ENCODE data around the gene DTWD2. TPM values are rescaled to one million over a fixed set of nuclear protein-coding genes. Genes with fewer than 3 reads are reported as not detected.
"Not testable (repeated sequence)": the region's sequence is repeated elsewhere in the genome, so short reads cannot be mapped to it uniquely, and the experiment has no call there.

The DTWD2 gene
- total and polyA plus RNA-seq, 2 experiments from 2014 or later: 4.1 to 15.4 TPM

DNA sequence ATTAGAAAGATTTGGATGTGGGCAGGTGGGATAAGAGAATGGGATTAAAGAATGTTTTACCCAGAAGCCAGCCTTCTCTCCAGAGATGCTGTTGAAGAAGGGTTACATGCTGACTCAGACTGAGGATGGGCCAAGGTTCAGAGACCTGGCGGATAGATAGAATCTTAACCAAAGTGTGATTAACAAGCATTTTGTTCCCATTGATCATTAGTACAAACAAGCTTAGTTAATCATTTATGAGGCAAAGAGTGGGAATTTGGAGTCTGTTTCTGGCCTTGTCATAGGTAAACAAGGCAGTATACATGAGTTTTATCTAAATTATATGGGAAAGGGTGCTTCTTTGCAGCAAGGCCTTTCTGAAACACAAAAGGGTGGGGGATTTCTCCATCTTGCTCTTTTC is 20.8 kb upstream of the DTWD2 start:
- Mint-ChIP-seq H3K9me3 (no peaks in the 10 kb centered on the region; the same call in 2 of the 3 replicates), H3K27me3 (ENCODE audit: insufficient read depth, low read depth, poor library complexity) (peaks cover 3% of the 10 kb centered on the region), H3K4me1 (no peaks in the 10 kb centered on the region), H3K36me3 (ENCODE audit: low read depth) (no peaks in the 10 kb centered on the region), H3K27ac (no peak overlapping the region), H3K4me3 (no peak overlapping the region)
- Histone ChIP-seq H3K27me3 (ENCODE audit: insufficient read depth) (no peaks in the 10 kb centered on the region), H3F3A (replicated peaks; ENCODE audit: low read depth) (no peaks in the 10 kb centered on the region), H3K4me2 (no peak overlapping the region), H3K4me1 (ENCODE audit: insufficient read depth) (no peaks in the 10 kb centered on the region), H3K4me3 (no peak overlapping the region), H3K27ac (ENCODE audit: low read depth) (no peak overlapping the region), H3K79me2 (replicated peaks; ENCODE audit: insufficient read depth) (no peaks in the 10 kb centered on the region), H3K9me2 (ENCODE audit: insufficient read depth) (peaks cover 4% of the 10 kb centered on the region; the same call in 1 of the 2 replicates), H4K20me1 (replicated peaks; ENCODE audit: insufficient read depth) (no peaks in the 10 kb centered on the region), H3K36me3 (ENCODE audit: insufficient read depth) (no peaks in the 10 kb centered on the region), H2AFZ (peak overlapping the region; percentile 63)
- DNase-seq (ENCODE audit: low spot score) (no peak), ATAC-seq (no peak)
- TF ChIP-seq ZNF114 (CRISPR knock-in tag; IDR thresholded peaks at IDR 0.05): no peak

DNA sequence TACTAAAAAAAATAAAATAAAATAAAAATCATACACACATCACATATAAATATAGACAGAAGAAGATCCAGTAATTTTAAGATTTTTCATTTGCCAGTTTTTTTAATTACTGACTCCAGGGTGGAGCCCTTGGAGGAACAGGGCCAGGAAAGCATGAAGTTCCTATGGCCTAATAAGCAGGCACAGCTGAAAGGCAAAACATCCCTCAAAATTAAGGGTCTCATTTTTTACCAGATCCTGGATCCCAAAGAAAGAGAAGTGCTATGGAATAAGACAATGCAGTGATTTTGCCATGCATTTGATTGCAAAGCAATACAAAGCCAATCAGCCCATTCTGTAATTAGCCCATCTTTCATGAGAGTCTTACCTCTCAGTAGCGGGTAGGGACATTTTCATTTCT is 11.3 kb upstream of the DTWD2 start:
- Mint-ChIP-seq H3K9me3 (peaks cover 70% of the 10 kb centered on the region), H3K4me1 (no peaks in the 10 kb centered on the region), H3K4me3 (no peak overlapping the region), H3K27ac (no peak overlapping the region), H3K36me3 (ENCODE audit: low read depth) (peaks cover 60% of the 10 kb centered on the region), H3K27me3 (ENCODE audit: insufficient read depth, low read depth, poor library complexity) (peaks cover 3% of the 10 kb centered on the region)
- H3K27me3 ChIP-seq (ENCODE audit: insufficient read depth): no peaks in the 10 kb centered on the region
- no peaks in the 10 kb centered on the region for H3K9me2 ChIP-seq (ENCODE audit: insufficient read depth)
- TF ChIP-seq JUNB (IDR thresholded peaks at IDR 0.05; ENCODE audit: unreplicated experiment): no peak
- no peak for TF ChIP-seq EZH2phosphoT487 (IDR thresholded peaks at IDR 0.05; ENCODE audit: unreplicated experiment)
- TF ChIP-seq STAT1 (IDR thresholded peaks at IDR 0.05; ENCODE audit: unreplicated experiment): no peak
- no peaks in the 10 kb centered on the region for H4K20me1 ChIP-seq (replicated peaks; ENCODE audit: insufficient read depth)
- ATAC-seq (no peak), DNase-seq (ENCODE audit: low spot score) (no peak)
- no peak overlapping the region for H2AFZ ChIP-seq
- H3K27ac ChIP-seq (ENCODE audit: low read depth): no peak overlapping the region
- no peaks in the 10 kb centered on the region for H3K4me1 ChIP-seq (ENCODE audit: insufficient read depth)
- peaks cover 24% of the 10 kb centered on the region for H3K36me3 ChIP-seq (ENCODE audit: insufficient read depth)
- no peak overlapping the region for H3K4me3 ChIP-seq
- no peaks in the 10 kb centered on the region for H3K79me2 ChIP-seq (replicated peaks; ENCODE audit: insufficient read depth)
- H3F3A ChIP-seq (replicated peaks; ENCODE audit: low read depth): no peaks in the 10 kb centered on the region
- H3K4me2 ChIP-seq: no peak overlapping the region

DNA sequence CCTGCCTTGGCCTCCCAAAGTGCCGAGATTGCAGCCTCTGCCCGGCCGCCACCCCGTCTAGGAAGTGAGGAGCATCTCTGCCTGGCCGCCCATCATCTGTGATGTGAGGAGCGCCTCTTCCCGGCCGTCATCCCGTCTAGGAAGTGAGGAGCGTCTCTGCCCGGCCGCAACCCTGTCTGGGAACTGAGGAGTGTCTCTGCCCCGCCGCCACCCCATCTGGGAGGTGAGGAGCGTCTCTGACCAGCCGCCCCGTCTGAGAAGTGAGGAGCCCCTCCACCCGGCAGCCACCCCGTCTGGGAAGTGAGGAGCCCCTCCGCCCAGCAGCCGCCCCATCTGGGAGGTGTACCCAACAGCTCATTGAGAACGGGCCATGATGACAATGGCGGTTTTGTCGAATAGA is 10.5 kb upstream of the DTWD2 start:
- H3K36me3 Mint-ChIP-seq (ENCODE audit: low read depth): peaks cover 60% of the 10 kb centered on the region
- not testable (repeated sequence) for H2AFZ ChIP-seq; H4K20me1 ChIP-seq (replicated peaks; ENCODE audit: insufficient read depth); H3K4me1 Mint-ChIP-seq; H3K4me1 ChIP-seq (ENCODE audit: insufficient read depth); H3K4me3 Mint-ChIP-seq; ATAC-seq; H3F3A ChIP-seq (replicated peaks; ENCODE audit: low read depth); H3K27ac ChIP-seq (ENCODE audit: low read depth); H3K4me2 ChIP-seq; H3K79me2 ChIP-seq (replicated peaks; ENCODE audit: insufficient read depth); H3K27me3 ChIP-seq (ENCODE audit: insufficient read depth); H3K9me2 ChIP-seq (ENCODE audit: insufficient read depth); H3K4me3 ChIP-seq; DNase-seq (ENCODE audit: low spot score); H3K27ac Mint-ChIP-seq; H3K27me3 Mint-ChIP-seq (ENCODE audit: insufficient read depth, low read depth, poor library complexity)
- H3K9me3 Mint-ChIP-seq: peaks cover 72% of the 10 kb centered on the region
- H3K36me3 ChIP-seq (ENCODE audit: insufficient read depth): peaks cover 24% of the 10 kb centered on the region

DNA sequence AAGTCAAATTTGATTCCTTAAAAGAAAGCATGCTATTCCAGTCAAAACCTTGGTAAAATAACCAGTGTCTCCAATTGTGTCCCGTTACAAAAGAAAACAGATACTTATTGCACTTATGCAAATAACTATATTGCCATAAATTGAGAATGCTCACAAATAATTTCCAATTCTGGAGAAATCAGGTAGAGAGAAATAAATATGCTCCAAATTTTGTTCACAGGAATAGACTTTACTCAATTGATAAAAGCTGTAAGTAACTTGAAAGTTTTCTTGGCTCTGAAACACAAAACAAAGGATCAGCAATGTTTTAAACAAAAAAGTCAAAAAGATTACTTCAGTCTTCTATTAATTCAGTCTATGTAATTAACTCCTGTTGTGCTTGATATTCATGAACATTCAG is 7.8 kb upstream of the DTWD2 start:
- Histone ChIP-seq H3K27me3 (ENCODE audit: insufficient read depth) (no peaks in the 10 kb centered on the region), H3K36me3 (ENCODE audit: insufficient read depth) (peaks cover 24% of the 10 kb centered on the region), H3K9me2 (ENCODE audit: insufficient read depth) (no peaks in the 10 kb centered on the region), H3K79me2 (replicated peaks; ENCODE audit: insufficient read depth) (no peaks in the 10 kb centered on the region), H3K4me3 (no peak overlapping the region), H3K4me1 (ENCODE audit: insufficient read depth) (no peaks in the 10 kb centered on the region), H2AFZ (no peak overlapping the region), H3K27ac (ENCODE audit: low read depth) (no peak overlapping the region), H4K20me1 (replicated peaks; ENCODE audit: insufficient read depth) (no peaks in the 10 kb centered on the region), H3K4me2 (no peak overlapping the region), H3F3A (replicated peaks; ENCODE audit: low read depth) (no peaks in the 10 kb centered on the region)
- peaks cover 79% of the 10 kb centered on the region for H3K9me3 Mint-ChIP-seq
- no peak overlapping the region for H3K4me3 Mint-ChIP-seq
- H3K27ac Mint-ChIP-seq: no peak overlapping the region
- no peaks in the 10 kb centered on the region for H3K27me3 Mint-ChIP-seq (ENCODE audit: insufficient read depth, low read depth, poor library complexity)
- no peaks in the 10 kb centered on the region for H3K4me1 Mint-ChIP-seq
- DNase-seq (ENCODE audit: low spot score) (no peak), ATAC-seq (no peak)
- H3K36me3 Mint-ChIP-seq (ENCODE audit: low read depth): peaks cover 60% of the 10 kb centered on the region
- TF ChIP-seq EZH2 (IDR thresholded peaks at IDR 0.05; ENCODE audit: low read depth, unreplicated experiment) (no peak), ZNF331 (CRISPR knock-in tag; IDR thresholded peaks at IDR 0.05; ENCODE audit: low read depth) (no peak), ZNF114 (CRISPR knock-in tag; IDR thresholded peaks at IDR 0.05) (no peak), CREB1 (CRISPR knock-in tag; IDR thresholded peaks at IDR 0.05; ENCODE audit: low read depth) (no peak), POLR2AphosphoS5 (IDR thresholded peaks at IDR 0.05; ENCODE audit: low read depth) (no peak), JUNB (IDR thresholded peaks at IDR 0.05; ENCODE audit: unreplicated experiment) (no peak)
